Ishikawa (cell line): ENCODE data around the gene CAMTA1.

Source experiments
- CREB1 ChIP-seq: IDR thresholded peaks from 2 replicates; pipeline ENCODE4 v1.6.1; 2012; ENCODE audit warnings: low read depth
- EGR1 ChIP-seq: IDR thresholded peaks from 2 replicates; pipeline ENCODE4 v1.6.1; 2012
- EP300 ChIP-seq: IDR thresholded peaks from 2 replicates; pipeline ENCODE4 v1.6.1; 2012; ENCODE audit warnings: borderline replicate concordance
- YY1 ChIP-seq: IDR thresholded peaks from 2 replicates; pipeline ENCODE4 v1.6.1; 2012; ENCODE audit warnings: low read depth
- TF ChIP-seq, protein P1 (sequence below): IDR thresholded peaks from 2 replicates; pipeline ENCODE4 v1.6.1; 2012; ENCODE audit warnings: low read depth, mild to moderate bottlenecking

DNA sequence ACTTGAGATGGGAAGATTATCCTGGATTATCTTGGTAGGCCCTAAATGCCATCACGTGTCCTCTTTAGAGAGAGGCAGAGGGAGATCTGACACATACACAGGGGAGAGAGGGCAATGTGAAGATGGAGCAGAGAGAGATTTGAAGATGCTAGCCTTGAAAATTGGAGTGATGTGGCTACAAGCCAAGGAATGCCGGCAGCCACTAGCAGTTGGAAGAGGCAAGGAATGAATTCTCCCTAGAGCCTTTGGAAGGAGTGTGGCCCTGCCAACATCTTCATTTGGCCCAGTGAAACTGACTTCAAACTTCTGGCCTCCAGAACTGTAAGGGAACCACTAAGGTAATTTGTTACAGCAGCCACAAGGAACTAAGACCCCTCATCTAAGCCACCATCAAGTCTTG lies 8.9 kb upstream of the CAMTA1 start:
- no peak for TF ChIP-seq EP300
- no peak for TF ChIP-seq CREB1
- TF ChIP-seq, protein P1, sequence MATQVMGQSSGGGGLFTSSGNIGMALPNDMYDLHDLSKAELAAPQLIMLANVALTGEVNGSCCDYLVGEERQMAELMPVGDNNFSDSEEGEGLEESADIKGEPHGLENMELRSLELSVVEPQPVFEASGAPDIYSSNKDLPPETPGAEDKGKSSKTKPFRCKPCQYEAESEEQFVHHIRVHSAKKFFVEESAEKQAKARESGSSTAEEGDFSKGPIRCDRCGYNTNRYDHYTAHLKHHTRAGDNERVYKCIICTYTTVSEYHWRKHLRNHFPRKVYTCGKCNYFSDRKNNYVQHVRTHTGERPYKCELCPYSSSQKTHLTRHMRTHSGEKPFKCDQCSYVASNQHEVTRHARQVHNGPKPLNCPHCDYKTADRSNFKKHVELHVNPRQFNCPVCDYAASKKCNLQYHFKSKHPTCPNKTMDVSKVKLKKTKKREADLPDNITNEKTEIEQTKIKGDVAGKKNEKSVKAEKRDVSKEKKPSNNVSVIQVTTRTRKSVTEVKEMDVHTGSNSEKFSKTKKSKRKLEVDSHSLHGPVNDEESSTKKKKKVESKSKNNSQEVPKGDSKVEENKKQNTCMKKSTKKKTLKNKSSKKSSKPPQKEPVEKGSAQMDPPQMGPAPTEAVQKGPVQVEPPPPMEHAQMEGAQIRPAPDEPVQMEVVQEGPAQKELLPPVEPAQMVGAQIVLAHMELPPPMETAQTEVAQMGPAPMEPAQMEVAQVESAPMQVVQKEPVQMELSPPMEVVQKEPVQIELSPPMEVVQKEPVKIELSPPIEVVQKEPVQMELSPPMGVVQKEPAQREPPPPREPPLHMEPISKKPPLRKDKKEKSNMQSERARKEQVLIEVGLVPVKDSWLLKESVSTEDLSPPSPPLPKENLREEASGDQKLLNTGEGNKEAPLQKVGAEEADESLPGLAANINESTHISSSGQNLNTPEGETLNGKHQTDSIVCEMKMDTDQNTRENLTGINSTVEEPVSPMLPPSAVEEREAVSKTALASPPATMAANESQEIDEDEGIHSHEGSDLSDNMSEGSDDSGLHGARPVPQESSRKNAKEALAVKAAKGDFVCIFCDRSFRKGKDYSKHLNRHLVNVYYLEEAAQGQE: no peak
- TF ChIP-seq EGR1: no peak
- TF ChIP-seq YY1: no peak
